Measurements from ENCODE around the gene HSP90AB1.

DNA sequence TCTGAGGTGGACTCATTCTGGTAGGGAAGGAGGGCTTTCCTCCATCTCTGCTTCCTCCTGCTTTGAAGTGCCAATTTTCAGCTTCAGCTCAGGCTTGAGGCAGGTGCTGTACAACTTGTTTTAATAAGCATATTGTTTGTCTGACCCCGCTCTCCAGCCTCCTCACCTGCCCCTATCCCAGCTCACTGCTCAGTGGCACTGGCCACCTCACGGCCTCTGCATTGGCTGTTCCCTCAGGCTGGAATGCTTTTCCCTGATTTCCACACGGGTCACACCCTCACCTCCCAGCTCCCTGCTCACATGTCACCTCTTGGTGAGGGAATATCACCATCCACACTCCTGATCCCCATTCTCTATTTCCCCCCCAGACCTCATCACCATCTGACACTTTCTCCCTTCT, 52.0 kb downstream of the HSP90AB1 start:
- TF ChIP-seq POLR2A (IDR thresholded peaks at IDR 0.05) = no peak
- TF ChIP-seq, protein P1, sequence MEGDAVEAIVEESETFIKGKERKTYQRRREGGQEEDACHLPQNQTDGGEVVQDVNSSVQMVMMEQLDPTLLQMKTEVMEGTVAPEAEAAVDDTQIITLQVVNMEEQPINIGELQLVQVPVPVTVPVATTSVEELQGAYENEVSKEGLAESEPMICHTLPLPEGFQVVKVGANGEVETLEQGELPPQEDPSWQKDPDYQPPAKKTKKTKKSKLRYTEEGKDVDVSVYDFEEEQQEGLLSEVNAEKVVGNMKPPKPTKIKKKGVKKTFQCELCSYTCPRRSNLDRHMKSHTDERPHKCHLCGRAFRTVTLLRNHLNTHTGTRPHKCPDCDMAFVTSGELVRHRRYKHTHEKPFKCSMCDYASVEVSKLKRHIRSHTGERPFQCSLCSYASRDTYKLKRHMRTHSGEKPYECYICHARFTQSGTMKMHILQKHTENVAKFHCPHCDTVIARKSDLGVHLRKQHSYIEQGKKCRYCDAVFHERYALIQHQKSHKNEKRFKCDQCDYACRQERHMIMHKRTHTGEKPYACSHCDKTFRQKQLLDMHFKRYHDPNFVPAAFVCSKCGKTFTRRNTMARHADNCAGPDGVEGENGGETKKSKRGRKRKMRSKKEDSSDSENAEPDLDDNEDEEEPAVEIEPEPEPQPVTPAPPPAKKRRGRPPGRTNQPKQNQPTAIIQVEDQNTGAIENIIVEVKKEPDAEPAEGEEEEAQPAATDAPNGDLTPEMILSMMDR (IDR thresholded peaks at IDR 0.05) = no peak
